CD4-positive, alpha-beta T cell treated with Interleukin-4 for 1 hour (primary cell): ENCODE results near the gene RBKS.
"Not testable (repeated sequence)": the region's sequence is repeated elsewhere in the genome, so short reads cannot be mapped to it uniquely, and the experiment has no call there.

Experiments used
- DNase-seq, 2 donors: peaks; one replicate each; pipeline ENCODE4 v3.0.0-alpha.2; 2020 to 2022

The RBKS gene

DNA sequence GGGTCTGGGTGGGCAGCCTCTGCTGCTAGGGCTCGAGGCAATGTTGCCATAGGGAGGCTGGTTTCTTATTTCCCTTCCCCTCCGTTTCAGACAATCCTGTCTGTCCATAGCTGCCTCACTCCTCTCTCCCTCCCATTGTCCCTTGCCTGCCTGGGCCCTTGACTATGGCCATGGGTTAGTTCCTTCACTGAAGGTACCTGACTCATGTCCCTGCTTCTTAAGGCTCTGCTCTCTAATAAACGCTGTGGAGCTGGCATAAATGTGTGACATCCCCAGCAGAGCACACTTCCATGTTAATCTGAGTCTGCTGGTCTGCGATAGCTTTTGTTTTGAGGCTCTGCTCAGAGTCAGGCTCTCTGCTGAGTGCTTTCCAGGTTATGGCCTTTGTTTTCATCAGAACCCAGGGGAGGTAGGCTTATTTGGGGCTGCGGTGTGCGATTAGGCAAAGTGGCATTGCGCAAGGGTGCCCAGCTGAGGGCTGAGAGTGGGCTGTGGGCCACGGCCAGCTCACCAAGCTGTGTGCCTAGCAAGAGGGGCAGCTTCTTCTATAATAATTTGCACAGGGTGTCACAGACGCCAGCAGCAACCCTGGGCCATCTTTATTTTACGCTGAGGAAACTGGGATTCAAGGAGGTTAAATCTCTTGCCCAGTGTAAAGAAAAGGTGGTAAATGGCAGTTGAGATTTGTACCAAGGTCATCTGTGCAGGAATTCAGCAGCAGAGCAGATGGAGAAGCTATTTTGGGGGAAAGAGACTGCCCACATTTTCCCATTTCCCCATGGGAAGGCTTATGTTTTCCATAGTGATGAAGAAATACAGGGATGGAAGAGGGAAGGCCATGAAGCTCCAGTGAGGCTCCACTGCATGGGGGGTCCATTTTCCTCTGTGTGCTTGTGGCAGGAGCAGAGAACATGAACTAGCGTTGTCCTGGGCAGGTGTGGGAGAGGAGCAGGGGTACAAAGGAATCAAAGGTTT, 93.1 kb downstream of the RBKS start:
- DNase-seq, result no peak

GRCh38 chr2:27795868-27796277, 94.3 kb downstream of the RBKS start:
- no peak for DNase-seq

DNA sequence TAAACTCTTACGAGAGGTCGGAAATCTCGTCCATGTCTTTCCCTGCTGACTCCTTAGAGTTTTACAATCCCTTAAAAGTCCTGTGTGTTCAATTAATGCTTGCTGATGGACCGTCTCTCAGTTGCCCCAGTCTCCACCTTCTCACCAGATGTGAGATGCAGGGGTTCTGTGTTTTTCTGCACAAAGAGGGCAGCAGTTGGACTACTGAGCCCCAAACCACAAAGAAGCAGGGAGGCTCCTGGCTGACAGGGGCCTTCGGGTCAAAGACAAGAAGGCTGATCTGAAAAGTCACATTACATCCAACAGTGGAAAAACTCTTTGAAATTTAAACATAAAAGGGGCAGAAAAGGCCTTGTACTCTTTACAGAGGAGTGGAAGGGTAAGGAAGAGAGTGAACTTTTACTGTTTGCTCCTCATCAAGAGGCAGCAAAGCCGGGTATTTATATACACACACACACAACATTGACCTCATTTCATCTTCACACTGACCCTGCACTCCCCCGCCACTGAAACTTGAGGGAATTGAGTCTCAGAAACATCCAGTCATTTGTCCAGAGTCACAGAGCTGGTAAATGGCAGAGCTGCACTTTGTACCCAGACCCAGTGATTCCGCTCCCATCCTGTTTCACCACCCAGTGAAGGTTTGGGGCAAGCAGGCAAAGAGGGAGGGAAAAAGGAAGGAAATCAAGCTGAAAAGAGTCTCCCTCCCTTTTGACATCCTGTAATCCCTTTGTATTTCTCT, 94.9 kb downstream of the RBKS start:
- no peak for DNase-seq

GRCh38 chr2:27792759-27793158, 97.4 kb downstream of the RBKS start:
- no peak for DNase-seq

DNA sequence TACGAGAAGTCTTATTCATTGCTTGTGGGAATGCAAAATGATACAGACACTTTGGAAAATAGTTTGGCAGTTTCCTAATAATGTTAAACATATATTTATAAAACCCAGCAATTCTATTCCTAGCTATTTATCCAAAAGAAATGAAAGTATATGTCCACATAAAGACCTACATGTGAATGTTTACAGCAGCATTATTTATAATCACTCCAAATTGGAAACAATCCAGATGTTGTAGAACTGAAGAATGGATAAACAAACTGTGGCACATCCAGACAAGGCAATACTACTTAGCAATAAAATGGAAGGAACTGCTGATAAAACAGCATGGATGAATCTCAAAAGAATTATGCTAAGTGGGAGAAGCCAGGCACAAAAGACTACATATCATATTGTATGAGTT, 99.4 kb downstream of the RBKS start:
- DNase-seq, result no peak

- no peak for DNase-seq
Measured at GRCh38 chr2:27782701-27783100, 107.5 kb downstream of the RBKS start.

DNA sequence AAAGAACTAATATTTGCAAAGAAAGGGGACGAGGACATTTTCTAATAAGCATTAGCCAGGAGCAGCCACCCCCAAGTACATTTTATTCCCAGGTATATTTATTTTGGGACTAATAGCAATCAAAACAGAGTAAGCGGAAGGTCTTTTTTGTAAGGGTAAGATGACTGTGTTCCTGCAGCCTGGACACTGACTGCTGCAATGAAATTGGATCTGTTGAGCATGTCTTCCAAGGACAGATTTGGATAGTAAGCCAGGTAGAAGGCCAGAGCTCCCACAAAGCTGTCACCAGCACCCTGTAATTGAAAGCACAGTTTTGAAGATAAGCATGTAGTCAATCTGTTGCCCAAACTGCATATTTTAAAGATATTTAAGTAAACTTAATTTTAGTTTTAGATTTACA, 108.7 kb downstream of the RBKS start:
- no peak for DNase-seq

- DNase-seq, result no peak
Measured at GRCh38 chr2:27779417-27780055, 110.7 kb downstream of the RBKS start.

DNA sequence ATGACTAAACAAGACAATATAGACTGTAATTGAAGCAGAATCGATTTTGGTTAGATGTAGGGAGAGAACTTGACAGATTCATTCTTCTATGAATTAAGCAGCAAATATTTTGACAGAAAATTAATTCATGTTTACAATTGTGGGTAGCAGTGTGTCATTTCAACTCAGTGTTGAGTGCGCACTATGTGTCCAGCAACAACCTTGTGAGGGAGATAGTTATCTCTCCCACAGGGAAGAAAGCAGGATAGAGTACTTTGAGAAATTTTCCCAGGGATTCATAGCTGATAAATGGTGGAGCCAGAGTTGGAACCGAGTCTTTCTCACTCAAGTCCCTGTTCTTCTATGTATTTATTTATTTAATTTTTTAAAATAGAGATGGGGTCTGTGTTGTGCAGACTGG, 113.5 kb downstream of the RBKS start:
- DNase-seq, result no peak

- no peak for DNase-seq
Measured at GRCh38 chr2:27776097-27776496, 114.1 kb downstream of the RBKS start.

GRCh38 chr2:27773959-27774358, 116.2 kb downstream of the RBKS start:
- DNase-seq, result no peak

DNA sequence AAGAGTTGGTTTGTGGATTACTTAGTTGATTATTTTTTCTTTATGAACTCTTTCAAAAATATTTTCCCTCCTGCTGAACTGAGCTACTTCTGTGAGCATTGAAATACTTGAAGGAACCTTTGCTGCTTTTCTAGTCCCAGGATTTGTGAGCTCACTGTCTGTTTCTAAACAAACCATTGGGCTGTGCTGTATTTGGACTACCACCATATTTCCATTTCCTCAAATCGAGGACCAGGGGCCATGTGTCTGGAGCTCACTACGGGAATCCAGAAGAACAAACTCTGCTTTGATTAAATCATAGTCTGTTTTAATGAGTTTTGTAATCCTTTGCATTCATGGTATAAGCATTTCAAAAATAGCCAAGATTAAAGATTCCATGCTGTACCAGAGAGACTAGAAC, 117.4 kb downstream of the RBKS start:
- no peak for DNase-seq

GRCh38 chr2:27771548-27772335, 118.4 kb downstream of the RBKS start, which contains the start of gene MRPL33:
Gene MRPL33 (plus strand): TSS chr2:27771719. CDS start chr2:27771778, 59 bp downstream.
- DNase-seq, result peak; percentile 90 to 91

GRCh38 chr2:27771202-27771547, 119.0 kb downstream of the RBKS start:
- no peak for DNase-seq

GRCh38 chr2:27766287-27766661, 123.9 kb downstream of the RBKS start:
- no peak for DNase-seq

GRCh38 chr2:27765621-27766286, 124.4 kb downstream of the RBKS start:
- peak; percentile 48 to 62 for DNase-seq

GRCh38 chr2:27764526-27764925, 125.7 kb downstream of the RBKS start:
- not testable (repeated sequence) for DNase-seq

DNA sequence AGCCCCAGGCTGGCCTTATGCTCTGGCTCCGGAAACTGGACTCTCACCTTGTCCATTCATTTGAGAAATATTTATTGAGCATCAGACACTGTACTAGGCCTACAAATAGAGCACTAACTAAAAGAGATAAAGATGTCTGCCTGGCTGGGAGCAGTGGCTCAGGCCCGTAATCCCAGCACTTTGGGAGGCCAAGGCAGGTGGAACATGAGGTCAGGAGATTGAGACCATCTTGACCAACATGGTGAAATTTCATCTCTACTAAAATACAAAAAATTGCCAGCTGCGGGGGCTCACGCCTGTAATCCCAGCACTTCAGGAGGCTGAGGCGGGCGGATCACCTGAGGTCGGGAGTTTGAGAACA, 126.3 kb downstream of the RBKS start:
- no peak for DNase-seq

- DNase-seq, result no peak
Measured at GRCh38 chr2:27762951-27763906, 127.0 kb downstream of the RBKS start.

GRCh38 chr2:27756544-27757498, 133.4 kb downstream of the RBKS start:
- peak in 1 of 2 donors; percentile 40 for DNase-seq
